HG02870 (cell line): ENCODE data around the gene CRYL1.

ENCODE experiments used
- ATAC-seq: cut with Tn5 transposase; IDR thresholded peaks from one replicate; pipeline ENCODE4 v1.9.1; 2021; ENCODE audit warnings: mild to moderate bottlenecking, moderate library complexity; ENCODE audit not compliant: unreplicated experiment

Gene CRYL1, protein sequence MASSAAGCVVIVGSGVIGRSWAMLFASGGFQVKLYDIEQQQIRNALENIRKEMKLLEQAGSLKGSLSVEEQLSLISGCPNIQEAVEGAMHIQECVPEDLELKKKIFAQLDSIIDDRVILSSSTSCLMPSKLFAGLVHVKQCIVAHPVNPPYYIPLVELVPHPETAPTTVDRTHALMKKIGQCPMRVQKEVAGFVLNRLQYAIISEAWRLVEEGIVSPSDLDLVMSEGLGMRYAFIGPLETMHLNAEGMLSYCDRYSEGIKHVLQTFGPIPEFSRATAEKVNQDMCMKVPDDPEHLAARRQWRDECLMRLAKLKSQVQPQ

DNA sequence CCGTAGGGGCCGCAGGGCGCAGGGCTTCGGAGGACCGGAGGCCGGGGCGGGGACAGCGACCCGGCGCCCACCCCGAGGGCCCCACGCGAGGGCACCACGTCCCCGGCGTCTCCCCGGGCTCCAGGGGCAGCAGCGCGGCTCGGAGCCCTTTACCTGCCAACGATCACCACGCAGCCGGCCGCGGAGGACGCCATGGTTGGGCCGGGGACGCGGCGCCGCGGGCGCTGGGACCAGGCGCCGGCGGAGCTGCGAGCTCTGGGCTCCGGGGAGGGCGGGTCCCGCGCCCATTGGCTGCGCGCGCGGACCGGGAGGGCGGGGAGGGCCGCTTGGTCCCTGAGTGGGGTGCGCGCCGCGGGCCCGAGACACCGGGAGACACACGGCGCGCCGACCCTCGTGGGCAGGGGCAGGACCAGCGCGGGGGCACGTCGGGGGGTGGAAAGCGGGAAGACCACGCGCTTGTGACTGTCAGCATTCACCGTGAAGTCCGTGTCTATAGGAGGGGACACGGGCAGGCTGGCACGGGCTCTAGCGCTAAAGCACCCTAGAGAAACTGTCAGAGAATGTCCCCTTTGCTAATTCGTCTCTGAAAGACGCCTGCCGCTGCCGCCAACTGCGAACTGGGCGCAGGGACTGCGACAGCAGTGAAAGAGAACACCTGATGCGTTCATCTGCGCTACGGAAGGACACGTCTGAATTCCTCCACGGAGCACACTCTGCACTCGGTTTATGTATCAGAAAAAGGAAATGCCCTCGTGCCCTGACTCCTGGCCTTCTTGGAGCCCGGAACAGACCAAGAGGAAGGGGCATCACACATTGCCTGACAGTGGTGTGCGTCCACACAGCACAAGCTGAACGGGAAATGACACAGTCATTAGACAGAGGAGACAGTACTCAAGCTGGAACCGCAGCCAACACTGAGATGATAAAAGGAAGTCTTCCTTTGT, at the start of gene CRYL1:
TSS of gene CRYL1 (minus strand) at position 257 of the 944 bp plus-strand sequence. CDS start at position 194, 63 bp downstream.
- ATAC-seq = peak; percentile 60

DNA sequence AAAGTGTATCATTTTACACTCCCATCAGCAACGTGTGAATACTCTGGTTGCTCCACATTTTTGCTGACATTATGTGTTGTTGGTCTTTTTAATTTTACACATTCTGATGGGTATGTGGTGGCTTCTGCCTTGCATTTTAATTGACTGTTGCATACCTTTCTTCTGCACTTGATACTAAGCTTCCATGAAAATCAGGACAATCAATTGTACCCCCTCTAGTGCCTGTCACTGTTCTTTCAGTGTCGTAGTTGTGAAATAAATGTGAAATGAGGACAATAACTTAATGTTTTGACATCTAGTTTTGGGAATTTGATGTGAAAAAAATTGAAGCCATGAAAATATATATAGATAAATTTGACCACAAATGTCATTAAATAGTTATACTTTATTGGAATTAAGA, 48.0 kb upstream of the CRYL1 start:
- ATAC-seq = no peak

DNA sequence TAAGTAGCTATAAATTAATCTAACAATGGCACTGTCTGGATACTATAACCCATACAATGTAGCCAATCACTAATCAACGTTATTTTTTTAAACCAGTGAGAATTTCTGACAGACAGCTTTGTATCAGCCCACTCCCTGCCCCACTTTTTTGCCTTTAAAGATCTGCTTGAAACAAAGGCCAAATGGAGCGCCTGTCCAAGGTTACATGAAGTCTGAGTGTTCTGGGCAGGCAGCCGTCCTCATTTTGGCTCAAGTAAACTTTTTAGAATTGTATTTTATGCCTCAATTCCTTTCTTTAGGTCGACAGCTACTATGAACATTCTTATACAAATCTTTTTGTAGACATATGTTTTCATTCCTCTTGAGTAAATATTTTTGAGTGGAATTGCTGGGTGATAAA, 47.5 kb upstream of the CRYL1 start:
- ATAC-seq = no peak

DNA sequence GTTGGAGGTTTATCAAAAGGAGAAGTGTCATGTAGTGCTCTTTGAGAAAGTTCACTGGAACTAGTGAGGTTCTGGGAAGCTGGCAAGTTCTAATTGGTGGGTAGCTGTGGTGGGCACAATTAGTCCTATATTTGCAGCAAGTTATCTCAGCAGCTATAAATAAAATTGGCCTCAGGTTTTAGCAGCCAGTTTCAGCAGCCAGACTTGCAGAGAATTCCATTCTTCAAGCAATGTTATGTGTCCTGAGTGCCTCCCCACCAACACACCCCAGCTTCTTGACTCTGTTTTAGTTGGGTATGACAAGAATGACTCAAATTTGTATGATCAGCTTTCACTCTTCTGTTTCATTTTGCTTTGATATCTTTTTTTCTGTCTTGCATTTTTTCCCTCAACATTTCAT, 46.0 kb upstream of the CRYL1 start:
- ATAC-seq = no peak

DNA sequence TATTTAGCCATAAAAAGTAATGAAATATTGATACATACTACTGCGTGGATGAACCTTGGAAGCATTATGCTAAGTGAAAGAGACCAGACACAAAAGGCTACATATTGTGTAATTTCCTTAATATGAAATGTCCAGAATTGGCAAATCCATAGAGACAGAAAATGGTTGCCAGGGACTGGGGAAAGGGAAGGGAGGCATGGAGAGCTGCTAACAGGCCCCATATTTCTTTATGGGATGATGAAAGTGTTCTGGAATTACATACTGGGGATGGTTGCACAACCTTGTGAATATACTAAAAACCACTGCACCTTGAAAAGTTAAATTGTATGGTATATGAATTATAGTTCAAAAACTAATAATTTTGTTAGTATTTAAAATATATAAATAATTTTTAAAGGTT, 44.9 kb upstream of the CRYL1 start:
- ATAC-seq = no peak

DNA sequence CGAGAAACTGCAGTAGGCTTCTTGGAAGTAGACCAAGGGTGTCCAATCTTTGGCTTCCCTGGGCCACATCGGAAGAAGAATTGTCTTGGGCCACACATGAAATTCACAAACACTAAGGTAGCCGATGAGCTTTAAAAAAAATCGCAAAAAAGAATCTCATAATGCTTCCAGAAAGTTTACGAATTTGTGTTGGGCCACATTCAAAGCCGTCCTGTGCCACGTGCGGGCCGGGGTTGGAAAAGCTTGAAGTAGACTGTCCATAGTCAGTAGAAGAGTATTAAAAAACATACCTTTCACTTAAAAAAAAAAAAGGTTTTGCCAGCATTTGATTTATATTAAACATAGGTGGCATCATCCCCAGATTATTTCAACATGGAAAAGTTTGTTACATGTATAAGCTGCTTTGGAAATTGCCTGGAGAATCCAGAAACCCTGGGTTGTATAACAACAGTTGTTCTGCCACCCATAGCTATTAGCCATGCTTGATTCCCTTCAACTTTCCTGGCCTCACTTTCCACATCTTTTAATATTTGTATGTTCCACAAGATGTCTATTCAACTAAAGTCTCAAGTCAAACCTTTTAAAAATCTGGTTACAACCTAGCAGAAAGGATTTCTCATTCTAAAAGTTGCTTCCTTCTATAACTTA, 42.3 kb upstream of the CRYL1 start:
- ATAC-seq = no peak

DNA sequence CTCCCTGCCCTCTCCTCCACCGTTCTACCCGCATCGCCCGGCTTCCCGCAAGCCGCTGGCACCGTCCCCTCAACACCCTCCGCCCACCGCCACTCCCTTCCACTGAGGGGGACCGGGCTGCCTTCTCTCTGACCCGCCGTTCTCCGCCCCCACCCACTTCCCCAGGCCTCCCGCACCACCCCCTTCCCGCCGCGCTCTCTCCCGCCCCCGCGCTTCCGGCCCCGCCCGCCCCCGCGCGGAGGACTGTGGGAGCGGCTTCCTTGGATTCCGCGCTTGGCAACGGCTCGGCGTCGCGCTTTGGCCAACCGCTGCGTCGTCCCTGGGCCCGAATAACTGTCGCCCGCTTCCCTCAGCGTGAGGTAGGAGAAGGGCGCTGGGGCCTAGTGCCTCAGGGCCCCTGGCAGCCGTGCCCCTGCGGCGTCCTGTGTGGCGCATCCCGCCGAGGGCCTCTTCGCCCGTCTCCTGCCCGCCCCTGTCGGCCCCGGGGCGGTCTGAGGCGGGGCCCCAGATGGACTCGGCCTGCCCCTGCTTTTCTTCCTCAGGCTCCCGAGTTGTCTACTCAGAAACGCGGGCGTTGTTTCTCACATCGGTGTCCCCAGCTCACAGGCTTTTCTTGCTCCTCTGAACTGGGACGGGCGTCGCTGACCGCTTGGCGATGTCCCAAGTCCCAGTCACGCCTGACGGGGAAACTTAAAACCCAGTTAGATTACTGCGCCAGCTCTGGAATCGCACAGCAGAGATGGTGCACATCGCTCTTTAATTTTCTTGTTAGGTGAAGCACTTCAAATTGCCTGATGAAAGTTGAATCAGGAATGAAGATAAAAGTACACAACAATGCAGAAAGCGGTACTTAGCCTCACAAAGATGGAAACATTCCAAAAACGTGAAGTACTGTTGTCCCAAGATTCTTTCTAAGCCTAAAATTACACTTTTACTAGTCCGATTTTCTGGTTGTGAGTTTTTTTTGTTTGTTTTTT, 41.5 kb upstream of the CRYL1 start, which contains the start of gene IFT88:
TSS of gene IFT88 (plus strand) at position 260 of the 977 bp plus-strand sequence. CDS start 7,229 bp downstream, outside the sequence.
- peak; percentile 79 for ATAC-seq

DNA sequence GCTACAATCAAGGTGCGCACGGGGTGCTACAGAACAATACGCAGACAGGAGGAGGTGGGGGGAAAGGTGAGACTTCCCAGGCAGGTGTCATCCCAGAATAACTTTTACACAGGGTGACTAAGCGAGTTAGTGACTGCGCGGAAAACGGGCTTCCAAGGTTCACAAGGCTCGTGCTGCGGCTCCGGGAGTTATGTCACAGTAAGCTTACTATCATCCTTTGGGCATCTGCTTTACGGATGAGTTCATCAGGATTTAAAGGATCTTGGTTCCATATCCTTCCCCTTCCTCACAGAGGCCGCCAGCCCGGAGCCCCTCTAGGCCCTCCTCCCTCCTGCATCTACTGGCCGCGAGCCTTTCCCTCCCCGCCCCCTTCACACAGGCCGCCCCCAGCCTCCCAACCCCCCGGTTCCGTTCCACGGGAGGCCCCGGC, 40.8 kb upstream of the CRYL1 start:
- ATAC-seq = peak; percentile 26

DNA sequence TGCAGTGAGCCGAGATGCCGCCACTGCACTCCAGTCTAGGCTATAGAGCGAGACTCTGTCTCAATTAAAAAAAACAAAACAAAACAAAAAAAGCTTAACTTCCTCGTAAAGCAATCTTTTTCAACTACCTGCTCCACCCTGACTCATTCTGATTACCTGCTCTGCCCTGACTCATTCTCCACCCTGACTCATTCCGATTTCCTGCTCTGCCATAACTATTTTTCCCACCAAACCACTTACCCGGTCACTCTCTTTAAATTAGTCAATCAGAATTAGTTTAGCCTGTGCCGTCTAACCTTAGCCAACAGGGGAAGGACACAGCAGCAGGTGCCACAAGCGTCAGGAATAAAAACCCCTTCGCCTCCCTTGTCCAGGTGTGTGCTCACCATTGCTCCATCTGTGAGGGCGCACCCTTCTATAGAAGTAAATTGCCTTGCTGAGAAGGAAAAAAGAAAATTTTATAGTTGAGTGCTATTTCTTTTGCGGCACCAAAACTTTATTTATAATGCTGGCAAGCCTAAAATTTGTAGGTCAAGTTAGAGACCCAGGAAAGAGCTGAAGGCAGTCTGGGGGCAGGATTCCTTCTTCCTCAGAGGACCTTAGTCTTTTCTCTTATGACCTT, 39.6 kb upstream of the CRYL1 start:
- ATAC-seq = no peak

DNA sequence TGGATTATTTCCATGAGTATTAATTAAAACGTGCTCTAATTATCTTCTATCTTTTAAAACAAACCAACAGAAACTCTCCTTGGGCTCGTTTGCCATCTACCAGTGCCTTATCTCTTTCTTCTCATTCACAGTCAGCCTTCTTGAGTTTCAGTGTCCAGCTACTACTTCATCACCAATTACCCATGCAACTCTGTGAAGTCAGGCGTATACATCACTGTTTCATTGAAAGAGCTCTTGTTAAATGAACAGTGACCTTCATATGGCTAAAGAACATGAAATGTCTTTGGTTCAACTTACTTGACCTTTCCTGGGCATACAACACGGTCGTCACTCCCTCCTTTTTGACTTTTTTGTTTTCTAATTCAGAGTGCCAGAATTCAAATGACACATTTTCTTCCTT, 36.1 kb upstream of the CRYL1 start:
- no peak for ATAC-seq

DNA sequence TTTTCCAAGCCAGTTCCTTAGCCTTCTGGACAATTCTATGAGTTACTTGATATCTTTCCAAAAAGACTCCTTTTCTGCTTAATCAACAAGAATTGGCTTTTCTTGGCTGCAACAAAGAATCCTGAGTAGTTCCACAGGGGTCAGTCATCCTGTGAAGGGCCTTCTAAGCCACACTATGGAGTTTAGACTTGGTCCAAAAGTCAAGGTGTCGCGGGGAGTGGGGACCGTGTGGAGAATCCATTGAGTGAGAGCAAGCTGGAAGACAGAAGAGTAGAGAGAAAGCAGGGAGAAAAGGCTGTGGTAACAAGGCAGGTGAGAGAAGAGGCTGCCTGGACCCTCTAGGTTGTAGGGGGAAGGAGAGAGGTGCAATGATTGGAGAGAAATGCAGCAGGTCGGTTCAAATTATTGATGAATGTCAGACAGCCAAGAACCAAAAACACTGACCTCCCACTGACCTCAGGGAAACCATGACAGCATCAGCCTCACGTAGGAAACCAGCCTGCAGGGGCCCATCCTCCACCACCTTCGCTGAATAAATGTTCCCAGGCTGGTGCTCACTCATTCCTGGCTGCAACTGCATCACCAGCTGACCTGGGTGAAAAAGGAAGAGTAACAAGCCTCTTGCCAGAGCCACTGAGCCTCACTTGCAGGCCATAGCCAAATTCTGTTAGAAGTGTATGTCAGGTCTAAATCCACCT, 34.2 kb upstream of the CRYL1 start:
- no peak for ATAC-seq

DNA sequence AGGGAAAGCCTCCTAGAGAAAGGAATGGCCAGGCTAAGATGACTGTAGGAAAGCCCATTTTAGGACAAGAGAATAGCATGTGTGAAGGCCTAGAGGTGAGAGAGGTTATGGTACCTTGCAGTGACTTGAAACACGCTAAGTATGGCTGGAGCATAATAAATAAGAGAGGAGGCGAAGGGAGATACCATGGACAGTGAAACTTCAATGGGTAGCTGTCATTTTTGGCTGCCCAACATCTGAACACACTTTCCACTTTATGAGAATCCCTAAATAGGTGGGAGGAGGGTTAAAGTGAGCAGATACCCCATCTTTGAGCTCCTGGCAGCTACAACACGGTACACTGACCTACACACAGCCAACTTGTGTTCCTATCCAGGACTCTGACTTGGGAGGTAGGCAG, 33.3 kb upstream of the CRYL1 start:
- ATAC-seq = no peak

DNA sequence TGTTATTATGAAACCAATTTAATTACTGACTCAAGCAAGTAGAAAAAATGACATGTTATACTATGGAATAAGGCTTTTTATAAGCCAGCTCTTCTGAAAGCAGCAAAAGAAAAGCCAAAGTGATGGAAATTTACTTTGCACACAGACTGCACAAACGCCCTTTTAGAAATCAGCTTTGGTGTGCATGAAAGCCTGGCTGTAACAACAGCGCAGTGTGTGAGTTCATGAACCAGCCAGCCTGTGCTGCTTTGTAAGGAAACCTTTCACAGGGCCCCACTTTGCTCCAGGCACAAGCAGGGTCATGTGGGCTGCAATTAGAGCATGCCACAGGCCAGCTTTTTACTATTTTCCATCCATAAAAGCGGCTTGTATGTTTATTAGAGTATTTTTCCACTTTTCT, 27.7 kb upstream of the CRYL1 start:
- no peak for ATAC-seq

DNA sequence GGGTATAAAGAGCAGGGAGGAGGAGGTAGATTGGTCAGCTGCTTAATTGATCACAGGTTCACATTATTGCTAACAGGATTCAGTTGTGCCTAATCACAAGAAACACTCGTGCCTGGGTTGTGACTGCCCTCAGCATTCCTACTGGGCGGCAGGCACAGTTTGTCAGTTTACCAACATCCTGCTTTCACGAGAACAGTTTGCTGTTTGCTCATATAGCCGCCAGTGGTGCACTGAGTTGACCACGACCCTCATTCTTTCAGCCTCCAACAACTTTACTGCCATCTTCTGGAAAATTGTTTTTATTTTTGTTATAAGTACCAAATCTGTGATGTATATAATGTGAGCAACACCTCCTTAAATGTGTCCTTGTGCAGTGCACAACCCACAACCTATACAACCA, 25.1 kb upstream of the CRYL1 start:
- no peak for ATAC-seq

DNA sequence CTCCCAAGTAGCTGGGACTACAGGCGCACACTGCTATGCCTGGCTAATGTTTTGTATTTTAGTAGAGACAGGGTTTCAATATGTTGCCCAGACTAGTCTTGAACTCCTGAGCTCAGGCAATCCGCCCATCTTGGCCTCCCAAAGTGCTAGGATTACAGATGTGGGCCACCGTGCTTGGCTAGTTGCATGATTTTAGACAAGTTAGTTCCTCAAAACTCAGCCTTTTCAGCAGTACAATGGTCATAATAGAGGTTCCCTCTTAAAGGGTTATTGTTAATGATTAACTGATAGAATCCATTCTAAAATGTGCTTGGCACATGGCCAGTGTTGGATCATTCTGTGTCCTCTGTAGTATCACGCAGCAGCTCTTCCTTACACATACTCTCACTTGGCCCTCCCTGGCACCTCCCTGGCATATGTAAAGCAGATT, 21.8 kb upstream of the CRYL1 start:
- ATAC-seq = no peak

DNA sequence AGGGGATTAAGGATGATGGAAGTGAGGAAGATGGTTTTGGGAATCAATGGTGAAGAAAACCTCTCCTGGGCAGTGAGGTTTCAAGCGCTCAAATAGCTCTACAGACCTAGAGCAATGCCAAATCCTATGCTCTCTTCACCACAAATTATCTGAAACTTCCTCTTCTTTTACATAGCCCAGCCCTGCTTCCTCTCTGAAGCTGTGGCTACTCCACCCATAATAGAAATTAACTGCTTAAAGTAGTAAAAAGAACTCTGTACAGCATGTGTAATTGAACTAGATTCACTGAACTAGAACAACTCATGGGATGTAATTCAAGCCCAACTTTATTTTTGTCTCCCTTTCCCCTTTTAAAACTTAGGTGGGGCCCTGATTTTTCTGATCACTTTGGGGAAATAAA, 20.9 kb upstream of the CRYL1 start:
- no peak for ATAC-seq

DNA sequence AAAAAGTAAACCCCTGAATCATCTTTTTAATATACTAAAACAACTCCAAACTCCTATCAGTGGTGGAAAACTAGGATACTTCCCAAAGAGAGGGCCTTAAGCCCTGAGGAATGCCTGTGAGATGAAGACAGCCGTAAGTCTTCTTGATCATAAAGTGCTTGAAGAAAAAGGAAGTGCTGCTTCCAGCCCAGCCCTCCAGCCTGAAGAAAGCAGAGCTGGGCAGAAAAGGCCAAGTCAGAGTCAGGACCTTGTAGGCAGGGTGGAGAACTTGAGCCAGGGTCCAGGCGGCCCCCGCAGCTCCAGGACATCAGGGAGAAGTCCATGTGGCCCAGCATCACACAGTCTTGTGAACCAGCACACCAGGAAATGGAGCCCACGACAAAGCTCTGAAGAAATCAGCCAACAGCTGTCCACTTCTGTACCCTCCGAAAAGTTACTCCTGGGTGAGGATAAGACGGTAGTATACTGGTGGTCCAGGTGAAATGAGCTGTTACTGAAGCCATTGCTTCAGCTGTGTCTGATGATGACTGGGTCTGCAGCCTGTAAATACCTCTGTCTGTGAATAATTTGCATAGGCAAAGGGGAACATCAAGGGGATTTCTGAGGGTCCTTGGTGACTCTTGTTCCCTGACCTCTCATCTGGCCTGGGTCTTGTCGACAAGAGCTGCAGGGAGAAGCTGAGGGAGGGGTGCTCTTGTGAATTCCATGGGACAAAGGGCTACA, 18.7 kb upstream of the CRYL1 start:
- ATAC-seq = no peak

DNA sequence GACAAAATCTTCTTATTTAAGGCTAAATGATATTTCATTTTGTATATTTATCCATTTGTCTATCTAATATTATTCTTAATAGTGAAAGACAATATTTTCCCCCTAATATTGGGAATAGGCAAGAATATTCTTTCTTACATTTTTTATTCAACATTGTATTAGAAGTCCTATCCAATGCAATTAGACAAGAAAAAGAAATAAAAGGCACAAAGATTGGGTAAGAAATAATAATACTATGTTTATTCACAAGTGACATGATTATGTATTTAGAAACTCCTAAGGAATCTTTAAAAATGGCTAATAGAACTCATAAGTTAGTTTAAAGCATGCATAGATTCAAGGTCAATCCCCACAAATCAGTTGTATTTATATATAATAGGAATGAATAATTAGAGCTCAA, 11.3 kb upstream of the CRYL1 start:
- ATAC-seq = no peak
